HG02678 (cell line): ENCODE results near the gene UBXN6.
A peak's percentile ranks its signal among the peaks of the same experiment; 100 is the strongest.

Source experiments
- ATAC-seq: cut with Tn5 transposase; IDR thresholded peaks from one replicate; pipeline ENCODE4 v1.9.1; 2021; ENCODE audit warnings: mild to moderate bottlenecking, moderate library complexity; ENCODE audit not compliant: unreplicated experiment

UBXN6 gene

GRCh38 chr19:4413588-4413987 is 44.0 kb downstream of the UBXN6 start:
- no peak for ATAC-seq

- no peak for ATAC-seq
Observed at GRCh38 chr19:4409123-4409933, 48.3 kb downstream of the UBXN6 start.

DNA sequence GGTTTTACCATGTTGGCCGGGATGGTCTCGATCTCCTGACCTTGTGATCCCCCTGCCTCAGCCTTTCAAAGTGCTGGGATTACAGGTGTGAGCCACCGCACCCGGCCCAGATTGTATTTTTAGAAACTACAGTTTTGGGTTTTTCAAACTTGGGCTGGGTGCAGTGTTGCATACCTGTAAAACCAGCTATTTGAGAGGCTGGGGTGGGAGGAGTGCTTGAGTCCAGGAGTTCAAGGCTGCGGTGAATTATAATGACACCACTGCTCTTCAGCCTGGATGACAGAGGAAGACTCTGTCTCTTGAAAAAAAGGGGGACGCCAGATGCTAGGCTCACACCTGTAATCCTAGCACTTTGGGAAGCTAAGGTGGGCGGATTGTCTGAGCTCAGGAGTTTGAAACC is 51.0 kb downstream of the UBXN6 start:
- ATAC-seq = no peak

DNA sequence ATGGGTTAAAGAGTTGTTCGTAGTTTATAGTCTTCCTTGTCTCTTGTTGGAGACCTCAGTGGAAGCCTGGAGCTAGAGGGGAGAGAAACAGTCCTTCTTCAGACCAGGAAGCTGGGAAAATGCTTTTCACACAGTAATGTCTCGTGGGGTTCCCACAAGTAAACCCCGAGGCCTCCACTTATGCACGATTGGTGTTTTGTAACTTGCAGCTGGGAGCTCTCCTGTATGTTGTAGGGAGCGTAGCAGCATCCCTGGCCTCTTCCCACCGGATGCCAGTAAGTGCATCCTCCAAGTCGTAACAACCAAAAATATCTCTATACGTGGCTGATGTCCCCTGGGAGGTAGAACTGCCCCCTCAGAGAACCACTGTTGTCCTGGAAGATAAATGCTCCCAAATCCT is 51.6 kb downstream of the UBXN6 start:
- ATAC-seq = no peak

- ATAC-seq = no peak
Observed at GRCh38 chr19:4403005-4403761, 54.4 kb downstream of the UBXN6 start.

GRCh38 chr19:4402171-4403004 is 55.2 kb downstream of the UBXN6 start, which contains the start of gene CHAF1A:
TSS of gene CHAF1A (plus strand) at chr19:4402640. CDS start at chr19:4402763, 123 bp downstream.
- peak; percentile 80 for ATAC-seq

DNA sequence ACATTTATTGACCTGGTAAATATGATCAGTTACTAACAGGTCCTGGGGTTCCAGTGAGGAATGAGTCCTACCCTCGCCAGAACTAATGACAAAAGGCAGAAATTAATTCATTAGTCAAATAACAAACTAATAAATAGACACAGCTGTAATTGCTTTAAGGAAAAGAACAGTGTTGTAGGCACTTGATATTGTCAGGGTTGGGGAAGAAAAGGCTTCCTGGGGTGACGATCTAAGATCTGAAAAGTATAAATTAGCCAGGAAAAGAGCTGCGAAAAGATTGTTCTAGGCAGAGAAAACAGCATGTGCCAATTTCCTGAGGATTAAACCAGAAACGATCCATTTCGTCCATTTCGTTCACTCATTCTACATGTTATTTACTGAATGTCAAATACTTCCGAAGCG is 55.8 kb downstream of the UBXN6 start:
- ATAC-seq = no peak

GRCh38 chr19:4400135-4400936 is 57.3 kb downstream of the UBXN6 start, which contains the start of gene SH3GL1:
TSS of gene SH3GL1 (minus strand) at chr19:4400547. CDS start at chr19:4400368, 179 bp downstream.
- peak; percentile 61 for ATAC-seq

DNA sequence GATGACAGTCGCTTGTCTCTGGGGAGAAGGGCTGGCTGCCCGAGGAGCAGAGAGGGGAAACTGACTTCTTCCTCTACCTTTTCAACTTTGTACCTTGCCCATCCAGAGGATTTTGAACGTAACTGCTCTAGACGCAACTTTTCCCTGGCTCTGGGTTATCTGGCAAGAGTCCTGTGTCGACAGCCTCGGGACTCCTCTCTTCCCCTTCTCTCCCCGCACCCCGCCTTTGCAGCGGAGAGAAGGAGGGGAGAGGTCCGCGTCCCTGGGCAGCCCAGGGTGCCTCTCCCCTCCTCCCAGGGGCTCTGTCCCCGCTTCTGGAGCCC is 57.8 kb downstream of the UBXN6 start:
- no peak for ATAC-seq

GRCh38 chr19:4396949-4397783 is 60.4 kb downstream of the UBXN6 start:
- no peak for ATAC-seq
